Neuronal stem cell (in vitro differentiated cells): ENCODE results near the gene RBCK1.
"Not testable (repeated sequence)": the region's sequence is repeated elsewhere in the genome, so short reads cannot be mapped to it uniquely, and the experiment has no call there.

Experiments
- DNase-seq: peaks from one replicate; pipeline ENCODE4 v3.0.0-alpha.2; 2013; ENCODE audit warnings: low spot score
- H2AFZ ChIP-seq: one replicate; pipeline ENCODE4 v1.6.1; 2013; ENCODE audit warnings: mild to moderate bottlenecking, low read length, inconsistent platforms
- H2AK5ac ChIP-seq: 2 replicates; pipeline ENCODE4 v1.6.1; 2013; ENCODE audit warnings: low read depth, mild to moderate bottlenecking, inconsistent platforms, low read length, moderate library complexity, mixed read lengths
- H2BK120ac ChIP-seq: 2 replicates; pipeline ENCODE4 v1.6.1; 2013; ENCODE audit warnings: low read depth, mild to moderate bottlenecking, inconsistent platforms, low read length, moderate library complexity, mixed read lengths
- H2BK12ac ChIP-seq: one replicate; pipeline ENCODE4 v1.6.1; 2013; ENCODE audit warnings: low read length, inconsistent platforms
- H2BK15ac ChIP-seq: 2 replicates; pipeline ENCODE4 v1.6.1; 2013; ENCODE audit warnings: mild to moderate bottlenecking, low read length, inconsistent platforms, mixed read lengths
- H2BK5ac ChIP-seq: one replicate; pipeline ENCODE4 v1.6.1; 2013; ENCODE audit warnings: inconsistent platforms, mild to moderate bottlenecking, low read length, moderate library complexity
- H3K14ac ChIP-seq: one replicate; pipeline ENCODE4 v1.6.1; 2013; ENCODE audit warnings: low read length, inconsistent platforms
- H3K18ac ChIP-seq: 2 replicates; pipeline ENCODE4 v1.6.1; 2013; ENCODE audit warnings: low read length, inconsistent platforms
- H3K23ac ChIP-seq: 2 replicates; pipeline ENCODE4 v1.6.1; 2013; ENCODE audit warnings: low read depth, mild to moderate bottlenecking, mixed read lengths, low read length, inconsistent platforms; ENCODE audit not compliant: poor library complexity
- H3K27ac ChIP-seq: replicated peaks from 3 replicates; pipeline ENCODE4 v1.5.1; 2013; ENCODE audit warnings: low read length, inconsistent platforms
- H3K27me3 ChIP-seq, 3 experiments: 2 replicates each; pipeline ENCODE4 v1.6.1; 2013; ENCODE audit warnings: low read length in 3 of 3, mild to moderate bottlenecking in 2 of 3, inconsistent platforms in 1 of 3, low read depth in 1 of 3, mixed read lengths in 1 of 3, moderate library complexity in 1 of 3; ENCODE audit not compliant: control insufficient read depth in 3 of 3, insufficient read depth in 3 of 3
- H3K36me3 ChIP-seq, 2 donors: replicated peaks in 1 of 2; 2 replicates each; pipeline ENCODE4 v1.6.1; 2013; ENCODE audit warnings: low read length in 2 of 2; ENCODE audit not compliant: control insufficient read depth in 2 of 2, insufficient read depth in 2 of 2
- H3K4ac ChIP-seq: 2 replicates; pipeline ENCODE4 v1.6.1; 2013; ENCODE audit warnings: inconsistent platforms, mild to moderate bottlenecking, low read length, moderate library complexity
- H3K4me1 ChIP-seq, 2 donors: 1 replicate in 1 of 2; 2 replicates in 1 of 2; pipeline ENCODE4 v1.6.1; 2013; ENCODE audit warnings: low read length in 2 of 2, low read depth in 1 of 2; ENCODE audit not compliant: control insufficient read depth in 2 of 2, insufficient read depth in 1 of 2
- H3K4me2 ChIP-seq: one replicate; pipeline ENCODE4 v1.6.1; 2013; ENCODE audit warnings: mild to moderate bottlenecking, low read length, inconsistent platforms; ENCODE audit not compliant: insufficient read depth, poor library complexity, severe bottlenecking
- H3K4me3 ChIP-seq, 2 donors: 2 replicates each; pipeline ENCODE4 v1.5.1; 2013; ENCODE audit warnings: low read length in 2 of 2, mild to moderate bottlenecking in 2 of 2, inconsistent platforms in 1 of 2, moderate library complexity in 1 of 2
- H3K79me1 ChIP-seq: one replicate; pipeline ENCODE4 v1.6.1; 2013; ENCODE audit warnings: low read depth, mild to moderate bottlenecking, inconsistent platforms, low read length, moderate library complexity
- H3K9ac ChIP-seq: one replicate; pipeline ENCODE4 v1.6.1; 2013; ENCODE audit warnings: mild to moderate bottlenecking, low read depth, low read length, inconsistent platforms; ENCODE audit not compliant: poor library complexity
- H3K9me3 ChIP-seq, 2 donors: replicated peaks in 1 of 2; 2 replicates each; pipeline versions ENCODE3 to v1.6.1; 2013; ENCODE audit warnings: low read length in 2 of 2, mild to moderate bottlenecking in 2 of 2, inconsistent platforms in 1 of 2, low read depth in 1 of 2, mixed read lengths in 1 of 2, moderate library complexity in 1 of 2; ENCODE audit not compliant: control insufficient read depth in 2 of 2, insufficient read depth in 1 of 2
- H4K8ac ChIP-seq: one replicate; pipeline ENCODE4 v1.6.1; 2013; ENCODE audit warnings: low read depth, mild to moderate bottlenecking, inconsistent platforms, low read length, moderate library complexity
- H4K91ac ChIP-seq: one replicate; pipeline ENCODE4 v1.6.1; 2013; ENCODE audit warnings: low read length, low read depth, mild to moderate bottlenecking, inconsistent platforms; ENCODE audit not compliant: poor library complexity
- WGBS, 2 donors: extraction: QIAGEN DNeasy Blood & Tissue Kit; methylation state at CpG; one replicate each; pipeline ENCODE4 v1.1.7; 2013; ENCODE audit warnings: missing lambda C conversion rate in 2 of 2, mixed read lengths in 1 of 2; ENCODE audit not compliant: insufficient read length in 2 of 2, insufficient replicate concordance in 1 of 2; ENCODE audit errors: extremely low coverage in 2 of 2; 5-methylcytosine and 5-hydroxymethylcytosine counted together

RBCK1 gene

DNA sequence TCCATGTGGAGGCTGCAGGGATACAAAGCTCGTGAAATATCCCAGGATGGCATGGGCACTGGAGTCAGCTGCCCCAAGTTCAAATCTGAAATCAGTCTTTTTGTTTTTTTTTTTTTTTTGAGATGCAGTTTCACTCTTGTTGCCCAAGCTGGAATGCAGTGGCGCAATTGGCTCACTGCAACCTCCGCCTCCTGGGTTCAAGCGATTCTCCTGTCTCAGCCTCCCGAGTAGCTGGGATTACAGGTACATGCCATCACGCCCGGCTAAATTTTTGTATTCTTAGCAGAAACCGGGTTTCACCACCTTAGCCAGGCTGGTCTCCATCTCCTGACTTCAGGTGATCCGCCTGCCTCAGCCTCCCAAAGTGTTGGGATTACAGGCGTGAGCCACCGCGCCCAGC, 30.5 kb upstream of the RBCK1 start:
- H3K4me1 ChIP-seq, H2BK120ac ChIP-seq, H2BK12ac ChIP-seq, H2AK5ac ChIP-seq, H2BK15ac ChIP-seq, DNase-seq, H3K23ac ChIP-seq, H3K4ac ChIP-seq, H3K4me2 ChIP-seq, H4K91ac ChIP-seq, H3K36me3 ChIP-seq, H3K27ac ChIP-seq, H2BK5ac ChIP-seq, H3K18ac ChIP-seq, H3K14ac ChIP-seq, H3K4me3 ChIP-seq, H4K8ac ChIP-seq, H3K79me1 ChIP-seq, H3K9me3 ChIP-seq, H3K9ac ChIP-seq, H2AFZ ChIP-seq: not testable (repeated sequence)
- H3K27me3 ChIP-seq: peaks cover 2 to 14% (median 12%) of the 10 kb centered on the region in 3 experiments
- WGBS, 2 donors: no CpG with 5 or more reads among the region's 12 CpGs

DNA sequence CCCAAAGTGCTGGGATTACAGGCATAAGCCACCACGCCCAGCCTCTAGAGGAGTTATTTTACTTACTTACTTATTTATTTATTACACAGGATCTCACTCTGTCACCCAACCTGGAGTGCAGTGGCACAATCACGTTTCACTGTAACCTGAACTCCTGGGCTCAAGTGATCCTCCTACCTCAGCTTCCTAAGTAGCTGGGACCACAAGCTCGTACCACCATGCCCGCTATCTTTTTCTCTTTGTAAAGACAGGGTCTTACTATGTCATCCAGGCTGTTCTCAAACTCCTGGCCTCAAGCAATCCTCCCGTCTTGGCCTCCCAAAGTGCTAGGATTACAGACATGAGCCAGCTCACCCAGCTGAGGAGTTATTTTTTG, 29.1 kb upstream of the RBCK1 start:
- H2AFZ ChIP-seq: no peak overlapping the region
- H3K23ac ChIP-seq: no peak overlapping the region

GRCh38 chr20:380763-381580, 27.1 kb upstream of the RBCK1 start:
- H3K14ac ChIP-seq: peak overlapping the region; percentile 65

More for the DNA sequence above, 29.1 kb upstream of the RBCK1 start:
- Histone ChIP-seq H4K91ac (no peak overlapping the region), H4K8ac (no peak overlapping the region), H3K36me3 (no peaks in the 10 kb centered on the region), H3K14ac (no peak overlapping the region), H3K4me2 (no peak overlapping the region), H3K79me1 (no peaks in the 10 kb centered on the region), H3K27me3 (peaks cover 2 to 15% (median 12%) of the 10 kb centered on the region in 3 experiments), H2AK5ac (no peak overlapping the region), H3K4me1 (peaks cover 3 to 5% of the 10 kb centered on the region in 2 donors), H2BK5ac (no peak overlapping the region), H2BK15ac (no peak overlapping the region), H3K18ac (no peak overlapping the region), H3K9ac (no peak overlapping the region), H3K27ac (no peak overlapping the region), H2BK120ac (no peak overlapping the region), H3K4me3 (no peak overlapping the region), H3K9me3 (no peaks in the 10 kb centered on the region), H2BK12ac (no peak overlapping the region), H3K4ac (no peak overlapping the region)
- no CpG with 5 or more reads among the region's 5 CpGs for WGBS, 2 donors
- DNase-seq: no peak

GRCh38 chr20:381581-382290, 26.4 kb upstream of the RBCK1 start:
- Histone ChIP-seq H2BK15ac (no peak overlapping the region), H3K18ac (peak overlapping the region; percentile 87), H3K79me1 (no peaks in the 10 kb centered on the region), H2BK12ac (no peak overlapping the region), H2AK5ac (peak overlapping the region; percentile 54), H4K91ac (no peak overlapping the region), H2BK5ac (no peak overlapping the region), H3K27ac (no peak overlapping the region), H3K23ac (no peak overlapping the region), H3K9ac (peak overlapping the region; percentile 81), H3K4me3 (peak overlapping the region; percentile 65 to 79), H4K8ac (no peak overlapping the region), H3K27me3 (peaks cover 2 to 16% (median 12%) of the 10 kb centered on the region in 3 experiments), H3K36me3 (no peaks in the 10 kb centered on the region), H3K14ac (no peak overlapping the region), H2AFZ (peak overlapping the region; percentile 94), H3K4me1 (peaks cover 4 to 5% of the 10 kb centered on the region in 2 donors), H2BK120ac (no peak overlapping the region), H3K4ac (no peak overlapping the region), H3K9me3 (no peaks in the 10 kb centered on the region), H3K4me2 (peak overlapping the region; percentile 97)
- WGBS, 2 donors: no CpG with 5 or more reads among the region's 49 CpGs
- peak; percentile 30 for DNase-seq

More at GRCh38 chr20:380763-381580, 27.1 kb upstream of the RBCK1 start:
- H3K79me1 ChIP-seq: no peaks in the 10 kb centered on the region
- peak overlapping the region; percentile 65 to 79 for H3K4me3 ChIP-seq
- H3K36me3 ChIP-seq: no peaks in the 10 kb centered on the region
- H2AFZ ChIP-seq: peak overlapping the region; percentile 94
- no peak overlapping the region for H3K27ac ChIP-seq
- H2AK5ac ChIP-seq: peak overlapping the region; percentile 54
- H4K91ac ChIP-seq: no peak overlapping the region
- no peaks in the 10 kb centered on the region for H3K9me3 ChIP-seq
- no CpG with 5 or more reads among the region's 93 CpGs for WGBS, 2 donors
- peak overlapping the region; percentile 91 for H3K18ac ChIP-seq
- H3K23ac ChIP-seq: peak overlapping the region; percentile 18
- peak overlapping the region; percentile 84 for H2BK120ac ChIP-seq
- H4K8ac ChIP-seq: no peak overlapping the region
- no peak overlapping the region for H2BK12ac ChIP-seq
- peak overlapping the region; percentile 97 for H3K4me2 ChIP-seq
- peak overlapping the region; percentile 81 for H3K9ac ChIP-seq
- H2BK5ac ChIP-seq: peak overlapping the region; percentile 79
- H3K27me3 ChIP-seq: peaks cover 2 to 16% (median 12%) of the 10 kb centered on the region in 3 experiments
- H3K4ac ChIP-seq: no peak overlapping the region
- peak; percentile 48 for DNase-seq
- no peak overlapping the region for H2BK15ac ChIP-seq
- peaks cover 4 to 5% of the 10 kb centered on the region in 2 donors for H3K4me1 ChIP-seq
